Astrocyte of the hippocampus (primary cell): ENCODE data around the gene SHC4.
"Not testable (repeated sequence)": the region's sequence is repeated elsewhere in the genome, so short reads cannot be mapped to it uniquely, and the experiment has no call there.

ENCODE experiments used
- DNase-seq: peaks from one replicate; pipeline ENCODE4 v3.0.0; 2011; ENCODE audit warnings: low read depth, low spot score

SHC4 gene

DNA sequence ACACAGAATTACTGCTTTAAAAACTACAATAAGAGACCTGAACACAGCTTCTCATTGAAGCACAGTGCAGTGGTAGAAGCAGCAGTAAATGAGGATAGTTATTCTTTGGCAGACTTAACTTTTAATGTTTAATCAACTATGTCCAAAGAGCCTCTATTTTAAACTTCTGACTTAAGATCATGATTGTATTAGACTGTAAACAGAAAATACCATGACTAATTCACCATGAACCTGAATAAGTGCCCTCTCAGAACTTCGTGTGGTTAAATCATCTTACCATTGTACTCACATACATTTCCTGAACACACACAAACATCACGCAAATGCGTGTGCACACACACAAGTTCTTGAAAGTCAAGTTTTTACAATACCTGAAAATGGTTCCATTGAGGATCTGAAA lies 166.8 kb downstream of the SHC4 start:
- peak; percentile 41 for DNase-seq

DNA sequence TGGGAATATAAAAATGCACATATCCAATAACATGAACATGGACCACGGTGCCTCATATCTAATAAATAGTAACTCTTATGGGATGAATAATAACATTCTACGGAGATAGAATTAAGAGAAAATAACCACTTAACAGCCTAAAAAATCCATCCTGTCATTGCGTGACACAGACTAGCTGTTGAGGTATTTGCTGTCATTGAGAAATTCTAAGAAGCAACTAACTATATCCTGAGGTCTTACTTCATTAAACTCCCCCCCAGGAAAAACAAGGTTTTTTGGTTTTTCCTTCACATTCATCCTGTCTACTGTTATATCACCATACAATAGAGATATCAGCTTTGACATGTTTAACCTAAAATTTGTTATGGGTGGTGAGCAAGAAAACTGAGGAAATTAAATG lies 167.2 kb downstream of the SHC4 start:
- no peak for DNase-seq

DNA sequence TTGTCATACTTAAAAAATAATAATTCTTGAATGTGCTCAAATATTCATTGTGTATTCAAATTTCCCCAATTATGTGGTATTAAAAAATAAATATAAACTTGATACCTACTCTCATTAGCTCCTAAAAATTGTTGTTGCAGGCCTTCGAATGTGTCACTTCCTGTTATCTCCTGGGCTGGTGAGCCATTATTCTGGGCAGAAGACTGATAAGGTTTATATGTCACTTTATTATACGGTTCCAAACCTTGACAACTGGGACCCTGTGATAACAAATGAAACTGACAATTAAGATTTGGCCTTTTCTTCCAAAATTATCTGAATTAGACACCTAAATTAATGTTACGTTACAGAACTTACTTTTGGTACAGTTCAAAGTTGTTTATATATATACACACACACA lies 167.8 kb downstream of the SHC4 start:
- no peak for DNase-seq

DNA sequence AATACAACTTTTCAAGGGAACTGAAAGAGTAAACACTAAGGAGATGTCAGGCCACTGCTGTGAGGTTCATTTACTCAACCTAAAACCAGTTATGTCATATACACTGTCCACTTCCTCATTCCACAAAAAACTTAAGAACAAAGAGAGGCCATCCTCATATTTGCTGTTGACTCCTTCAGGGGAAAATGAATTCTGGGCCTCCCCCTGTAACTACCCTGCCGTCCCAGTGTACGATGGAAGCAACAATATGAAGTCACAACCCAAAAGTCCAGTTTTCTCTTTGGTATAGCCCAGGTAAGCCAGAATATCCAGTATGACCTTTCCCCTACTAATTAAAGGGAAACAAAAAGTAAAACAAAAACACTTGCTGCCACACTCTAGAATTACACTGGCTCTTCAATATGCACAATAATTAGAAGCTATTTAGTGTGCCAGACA lies 169.0 kb downstream of the SHC4 start:
- no peak for DNase-seq

DNA sequence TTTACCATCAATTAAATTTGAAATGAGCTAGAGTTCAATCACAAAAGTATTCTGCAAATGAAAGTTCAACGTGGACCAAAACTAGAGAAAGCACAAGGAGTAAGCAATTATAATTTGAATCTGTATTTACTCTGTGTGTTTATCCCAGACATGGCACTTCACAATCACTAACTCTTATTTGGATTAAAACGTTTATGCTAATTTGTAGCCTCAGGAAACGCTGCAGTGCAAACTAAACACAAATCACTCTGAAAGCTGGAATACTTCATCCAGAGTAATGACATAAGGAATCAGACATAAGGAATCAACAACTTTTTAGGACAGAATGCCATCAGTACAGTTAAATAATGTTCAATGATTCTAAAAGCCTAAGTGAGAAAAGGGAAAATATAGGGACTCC lies 171.3 kb downstream of the SHC4 start:
- no peak for DNase-seq

DNA sequence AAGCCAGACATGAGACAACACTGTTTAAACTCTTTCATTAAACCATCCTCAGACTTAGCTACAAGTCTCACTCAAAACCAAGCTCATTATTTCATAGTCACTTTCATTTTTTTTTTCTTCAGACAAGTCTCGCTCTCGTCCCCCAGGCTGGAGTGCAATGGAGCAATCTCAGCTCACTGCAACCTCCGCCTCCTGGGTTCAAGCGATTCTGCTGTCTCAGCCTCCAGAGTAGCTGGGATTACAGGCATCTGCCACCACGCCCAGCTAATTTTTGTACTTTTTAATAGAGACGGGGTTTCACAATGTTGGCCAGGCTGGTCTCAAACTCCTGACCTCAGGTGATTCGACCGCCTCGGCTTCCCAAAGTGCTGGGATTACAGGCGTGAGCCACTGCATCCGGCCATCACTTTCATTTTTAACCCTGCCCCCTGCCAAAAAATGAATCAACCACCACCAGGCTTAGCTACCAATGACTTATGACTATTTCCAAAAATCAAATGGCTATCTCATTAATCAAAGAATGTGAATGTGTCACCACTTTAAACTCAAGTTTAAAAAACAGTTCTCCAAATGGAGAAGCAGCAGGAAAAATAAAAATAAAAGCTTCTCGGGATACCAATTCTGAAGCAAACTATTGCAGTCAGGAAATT lies 173.1 kb downstream of the SHC4 start:
- DNase-seq, result not testable (repeated sequence)

DNA sequence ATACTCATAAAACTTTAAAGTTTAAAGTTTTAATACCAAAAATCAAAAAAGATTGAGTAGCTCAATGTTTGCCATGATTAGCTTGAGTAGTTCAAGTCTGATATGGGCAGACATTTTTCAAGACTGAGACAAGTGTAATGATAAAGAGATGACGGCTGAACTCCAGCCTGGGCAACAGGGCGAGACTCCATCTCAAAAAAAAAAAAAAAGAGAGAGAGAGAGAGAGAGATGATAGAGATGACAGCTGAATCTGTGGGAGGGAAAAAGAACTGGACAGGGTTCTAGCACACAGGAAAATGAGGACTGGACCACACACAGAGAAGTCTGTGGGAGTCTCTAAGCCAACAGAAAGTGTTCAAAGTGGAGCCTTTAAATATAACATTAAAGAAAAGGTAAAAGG lies 178.0 kb downstream of the SHC4 start:
- DNase-seq, result no peak

DNA sequence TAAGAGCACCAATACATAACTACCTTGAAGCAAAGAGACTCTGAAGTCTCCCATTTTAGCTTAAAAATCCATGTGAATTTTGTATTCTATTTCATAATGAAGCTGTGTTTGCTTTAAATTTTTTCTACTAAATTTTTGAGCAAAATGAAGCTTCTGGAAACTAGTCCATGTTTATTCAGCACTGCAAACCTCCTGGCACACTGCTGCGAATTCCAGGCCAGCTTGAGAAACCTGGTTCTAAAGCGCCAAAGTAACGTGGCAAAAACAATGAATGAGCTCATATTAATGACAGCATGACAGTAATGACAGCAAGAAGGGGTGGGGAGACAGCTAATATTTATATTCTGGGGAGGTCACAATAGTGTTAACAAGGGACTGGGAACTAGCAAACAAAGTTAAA lies 178.5 kb downstream of the SHC4 start:
- DNase-seq, result peak; percentile 37

DNA sequence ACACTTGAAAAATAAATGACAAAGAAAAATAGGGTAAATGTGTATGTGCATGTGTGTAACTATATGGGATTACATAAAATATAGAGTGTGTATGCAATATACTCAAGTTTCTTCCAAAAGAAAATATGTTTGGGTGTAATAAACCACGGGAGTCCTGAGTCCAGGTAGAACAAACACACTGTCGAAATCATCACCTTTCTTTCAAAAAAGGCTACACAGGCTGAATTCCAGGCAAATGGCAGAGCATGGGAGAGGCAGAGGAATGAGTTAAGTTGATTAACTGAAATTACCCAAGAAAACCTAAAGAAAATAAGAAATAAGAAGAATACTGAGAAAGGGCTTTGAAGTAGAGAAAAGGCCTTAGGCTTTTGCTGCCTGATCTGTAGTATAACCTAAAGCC lies 179.0 kb downstream of the SHC4 start:
- DNase-seq, result no peak

DNA sequence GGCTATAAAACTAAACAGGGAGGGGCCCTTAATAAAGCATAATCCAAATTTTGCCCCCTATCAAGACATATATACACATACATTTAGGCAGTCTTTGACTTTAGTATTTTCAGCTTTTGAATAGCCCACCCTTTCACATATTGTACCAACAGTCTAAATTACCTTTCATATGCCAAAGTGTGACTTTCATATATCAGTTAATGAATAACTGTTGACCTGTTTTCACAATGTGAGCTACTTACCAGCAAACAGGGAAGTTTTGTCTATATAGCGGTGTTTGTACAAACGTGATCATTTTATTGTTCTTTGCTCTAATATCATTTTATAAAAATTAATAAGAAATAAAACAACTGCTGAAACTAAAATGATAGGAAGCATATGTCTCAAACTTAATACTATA lies 180.8 kb downstream of the SHC4 start:
- DNase-seq, result no peak

DNA sequence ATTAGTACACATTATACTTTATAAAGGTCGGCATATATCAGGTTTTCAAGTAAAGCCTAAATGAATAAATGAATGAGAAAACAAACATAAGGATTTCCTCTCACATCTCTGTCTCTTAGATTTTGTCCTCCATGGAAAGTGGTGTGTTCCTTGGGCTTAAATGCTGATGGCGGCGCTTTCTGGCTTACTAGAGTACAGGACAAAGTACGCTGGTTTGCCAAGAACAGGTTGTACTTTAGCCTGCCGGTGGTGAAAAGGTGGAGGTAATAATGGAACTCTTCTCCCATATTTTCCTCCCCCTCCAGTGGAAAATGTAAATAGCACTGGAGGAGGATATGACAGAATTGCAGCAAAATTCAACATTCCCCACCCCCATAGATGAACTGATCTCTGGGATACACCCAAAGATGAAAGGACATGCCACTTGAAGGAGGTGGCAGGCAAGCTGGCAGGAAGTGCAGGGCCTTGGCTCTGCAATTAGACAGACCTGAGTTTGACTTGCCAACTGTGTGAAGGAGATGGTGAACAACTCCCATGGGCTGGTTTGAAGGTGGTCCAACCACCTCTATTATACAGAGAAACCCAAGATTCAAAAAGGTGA lies 182.1 kb downstream of the SHC4 start:
- DNase-seq, result no peak

DNA sequence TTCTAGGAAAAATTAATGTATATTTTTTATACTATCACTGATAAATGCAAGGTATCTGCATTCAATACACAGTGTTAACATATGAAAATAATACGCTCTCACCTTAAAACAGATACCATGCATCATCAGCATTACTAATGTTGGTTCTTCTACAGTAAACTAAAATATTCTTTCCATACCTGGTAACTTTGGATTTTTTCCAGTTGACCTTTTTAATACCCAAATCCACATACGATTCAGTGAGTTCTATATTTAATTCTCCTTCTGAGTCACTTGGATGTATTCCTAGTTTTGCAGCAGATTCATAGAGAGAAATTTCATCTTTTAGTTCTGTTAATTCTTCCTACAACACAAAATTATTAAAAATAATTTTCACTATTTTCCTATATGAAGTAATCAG lies 182.7 kb downstream of the SHC4 start:
- DNase-seq, result no peak

DNA sequence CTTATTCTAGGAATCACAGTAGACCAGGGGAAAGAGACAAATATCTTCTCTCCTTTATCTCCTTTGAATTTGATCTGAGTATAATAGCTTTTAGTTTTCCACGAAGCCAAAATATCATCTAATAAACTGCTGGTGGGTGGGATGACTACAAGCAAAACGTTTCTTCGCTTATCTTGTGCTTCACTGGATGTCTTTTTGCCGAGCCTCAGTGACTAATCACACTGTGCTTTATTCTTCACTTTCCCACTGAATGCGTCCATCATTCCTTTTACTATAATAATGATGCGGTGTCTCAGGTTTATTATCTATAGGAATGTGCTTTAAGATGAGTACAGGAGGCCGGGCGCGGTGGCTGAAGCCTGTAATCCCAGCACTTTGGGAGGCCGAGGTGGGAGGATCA lies 185.4 kb downstream of the SHC4 start:
- DNase-seq, result no peak

DNA sequence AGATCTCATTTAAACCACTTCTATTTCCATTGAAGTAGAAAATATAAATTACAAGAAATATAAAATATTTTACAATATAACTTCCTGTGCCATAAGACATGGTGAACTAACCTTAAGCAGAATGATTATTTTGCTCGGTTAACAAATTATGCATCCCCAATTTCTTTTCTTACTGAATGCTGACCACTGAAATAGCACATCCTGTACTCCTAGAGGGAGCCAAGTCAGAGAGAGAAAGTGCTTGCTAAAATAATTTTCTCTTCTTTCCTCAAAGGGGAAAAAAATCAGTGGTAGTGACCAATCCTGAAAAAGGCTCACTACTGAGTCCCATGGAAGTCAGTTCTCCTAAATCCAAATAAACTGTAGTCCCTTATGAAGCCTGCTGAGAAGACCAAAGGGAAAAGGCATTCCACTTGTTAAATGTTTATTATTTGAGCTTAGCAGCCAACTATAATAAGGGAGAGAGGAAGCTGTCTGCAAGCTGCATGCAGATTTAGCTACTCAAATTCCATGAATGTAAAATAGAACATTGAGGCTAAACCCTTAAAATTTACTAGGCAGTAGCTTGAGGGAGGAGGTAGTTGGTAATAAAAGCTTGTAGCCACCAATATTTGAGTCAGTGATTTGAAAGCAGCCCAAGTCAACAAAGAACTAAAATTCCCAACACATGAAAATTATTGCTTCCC lies 185.9 kb downstream of the SHC4 start:
- DNase-seq, result peak; percentile 19

DNA sequence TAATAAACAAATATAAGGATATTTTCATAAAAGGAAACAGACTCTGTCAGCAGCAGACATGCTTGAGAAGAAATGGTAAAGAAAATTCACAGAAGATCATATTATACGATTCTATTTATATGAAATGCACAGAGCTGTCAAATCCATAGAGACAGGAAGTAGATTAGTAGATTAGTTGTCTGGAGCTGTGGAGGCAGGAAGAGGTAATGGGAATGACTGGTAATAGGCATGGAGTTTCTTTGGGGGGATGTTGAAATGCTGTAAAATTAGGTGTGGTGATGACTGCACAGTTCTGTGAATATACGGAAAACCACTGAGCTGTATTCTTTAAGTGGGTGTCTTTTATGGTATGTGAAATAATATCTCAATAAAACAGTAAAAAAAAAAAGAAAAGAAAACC lies 188.2 kb downstream of the SHC4 start:
- no peak for DNase-seq

DNA sequence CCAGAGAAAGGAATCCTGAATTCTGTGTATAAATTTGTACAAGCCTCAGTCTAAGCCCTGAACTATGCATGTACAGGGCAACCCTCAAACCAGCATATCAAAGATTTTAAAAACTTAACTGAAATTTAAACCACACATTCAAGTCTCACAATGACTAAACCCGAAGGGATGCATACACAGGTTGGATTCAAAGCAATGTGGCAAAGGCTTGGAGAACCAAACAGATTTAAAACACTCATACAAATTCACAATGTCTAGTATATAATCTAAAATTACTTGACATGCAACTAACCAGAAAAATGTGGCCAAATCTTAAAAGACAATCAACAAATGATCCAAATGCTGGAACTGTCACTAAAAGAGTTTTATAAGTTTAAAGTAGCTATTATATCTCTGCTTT lies 189.2 kb downstream of the SHC4 start:
- DNase-seq, result peak; percentile 32
